GM18499 (cell line): ENCODE data around the gene PTPN5.
"Not testable (repeated sequence)": the region's sequence is repeated elsewhere in the genome, so short reads cannot be mapped to it uniquely, and the experiment has no call there.

Source experiments
- ATAC-seq: cut with Tn5 transposase; IDR thresholded peaks from one replicate; pipeline ENCODE4 v1.9.1; 2021; ENCODE audit warnings: moderate number of reproducible peaks; ENCODE audit not compliant: insufficient read depth, unreplicated experiment

The PTPN5 gene

GRCh38 chr11:18791207-18791968 lies at the start of gene PTPN5:
Gene PTPN5, minus strand, starts transcription at chr11:18791798. Its CDS starts 19,840 bp downstream, at chr11:18771958.
- no peak for ATAC-seq

- no peak for ATAC-seq
Observed at GRCh38 chr11:18836417-18836816, 44.8 kb upstream of the PTPN5 start.

GRCh38 chr11:18834754-18835466 lies 43.3 kb upstream of the PTPN5 start:
- no peak for ATAC-seq

- ATAC-seq, result not testable (repeated sequence)
Observed at GRCh38 chr11:18820160-18820559, 28.6 kb upstream of the PTPN5 start.

GRCh38 chr11:18804199-18804999 lies 12.8 kb upstream of the PTPN5 start:
- ATAC-seq, result no peak

- ATAC-seq, result no peak
Observed at GRCh38 chr11:18802381-18803257, 11.0 kb upstream of the PTPN5 start.

GRCh38 chr11:18798799-18799469 lies 7.3 kb upstream of the PTPN5 start:
- ATAC-seq, result no peak

- ATAC-seq, result no peak
Observed at GRCh38 chr11:18794956-18795355, 3.4 kb upstream of the PTPN5 start.

GRCh38 chr11:18792827-18793226 lies 1.2 kb upstream of the PTPN5 start:
- no peak for ATAC-seq

GRCh38 chr11:18791969-18792628 lies 501 bp upstream of the PTPN5 start:
- ATAC-seq, result no peak

GRCh38 chr11:18790883-18791206 lies 753 bp downstream of the PTPN5 start:
- ATAC-seq, result no peak

- ATAC-seq, result no peak
Observed at GRCh38 chr11:18789942-18790341, 1.7 kb downstream of the PTPN5 start.

GRCh38 chr11:18785411-18785810 lies 6.2 kb downstream of the PTPN5 start:
- ATAC-seq, result no peak

- no peak for ATAC-seq
Observed at GRCh38 chr11:18780896-18781295, 10.7 kb downstream of the PTPN5 start.

- no peak for ATAC-seq
Observed at GRCh38 chr11:18780329-18780728, 11.3 kb downstream of the PTPN5 start.

- no peak for ATAC-seq
Observed at GRCh38 chr11:18778468-18778867, 13.1 kb downstream of the PTPN5 start.

- no peak for ATAC-seq
Observed at GRCh38 chr11:18776324-18776723, 15.3 kb downstream of the PTPN5 start.

GRCh38 chr11:18775492-18776292 lies 15.9 kb downstream of the PTPN5 start:
- ATAC-seq, result no peak
